SU-DHL-6 (cell line): ENCODE measurements around the gene ARID5B.

Source experiments
- EZH2phosphoT487 ChIP-seq: fragments of 200-600 bp; sonication (generic), shearing (Covaris generic); conservative IDR thresholded peaks from 2 replicates; pipeline ENCODE4 v1.6.1; 2018; ENCODE audit warnings: mild to moderate bottlenecking, antibody characterized with exemption, low read length, moderate library complexity, mixed read lengths
- TF ChIP-seq, protein P1 (sequence below): fragments of 200-600 bp; sonication (generic); IDR thresholded peaks from one replicate; pipeline ENCODE4 v1.5.1; 2017; ENCODE audit warnings: antibody characterized with exemption, mild to moderate bottlenecking, low read length, moderate library complexity; ENCODE audit not compliant: insufficient read depth, poor library complexity, severe bottlenecking

GRCh38 chr10:61991166-61991565 is 89.7 kb downstream of the ARID5B start:
- TF ChIP-seq, protein P1, sequence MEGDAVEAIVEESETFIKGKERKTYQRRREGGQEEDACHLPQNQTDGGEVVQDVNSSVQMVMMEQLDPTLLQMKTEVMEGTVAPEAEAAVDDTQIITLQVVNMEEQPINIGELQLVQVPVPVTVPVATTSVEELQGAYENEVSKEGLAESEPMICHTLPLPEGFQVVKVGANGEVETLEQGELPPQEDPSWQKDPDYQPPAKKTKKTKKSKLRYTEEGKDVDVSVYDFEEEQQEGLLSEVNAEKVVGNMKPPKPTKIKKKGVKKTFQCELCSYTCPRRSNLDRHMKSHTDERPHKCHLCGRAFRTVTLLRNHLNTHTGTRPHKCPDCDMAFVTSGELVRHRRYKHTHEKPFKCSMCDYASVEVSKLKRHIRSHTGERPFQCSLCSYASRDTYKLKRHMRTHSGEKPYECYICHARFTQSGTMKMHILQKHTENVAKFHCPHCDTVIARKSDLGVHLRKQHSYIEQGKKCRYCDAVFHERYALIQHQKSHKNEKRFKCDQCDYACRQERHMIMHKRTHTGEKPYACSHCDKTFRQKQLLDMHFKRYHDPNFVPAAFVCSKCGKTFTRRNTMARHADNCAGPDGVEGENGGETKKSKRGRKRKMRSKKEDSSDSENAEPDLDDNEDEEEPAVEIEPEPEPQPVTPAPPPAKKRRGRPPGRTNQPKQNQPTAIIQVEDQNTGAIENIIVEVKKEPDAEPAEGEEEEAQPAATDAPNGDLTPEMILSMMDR: no peak
- no peak for TF ChIP-seq EZH2phosphoT487
